ENCODE results near the gene ADGRA1.

DNA sequence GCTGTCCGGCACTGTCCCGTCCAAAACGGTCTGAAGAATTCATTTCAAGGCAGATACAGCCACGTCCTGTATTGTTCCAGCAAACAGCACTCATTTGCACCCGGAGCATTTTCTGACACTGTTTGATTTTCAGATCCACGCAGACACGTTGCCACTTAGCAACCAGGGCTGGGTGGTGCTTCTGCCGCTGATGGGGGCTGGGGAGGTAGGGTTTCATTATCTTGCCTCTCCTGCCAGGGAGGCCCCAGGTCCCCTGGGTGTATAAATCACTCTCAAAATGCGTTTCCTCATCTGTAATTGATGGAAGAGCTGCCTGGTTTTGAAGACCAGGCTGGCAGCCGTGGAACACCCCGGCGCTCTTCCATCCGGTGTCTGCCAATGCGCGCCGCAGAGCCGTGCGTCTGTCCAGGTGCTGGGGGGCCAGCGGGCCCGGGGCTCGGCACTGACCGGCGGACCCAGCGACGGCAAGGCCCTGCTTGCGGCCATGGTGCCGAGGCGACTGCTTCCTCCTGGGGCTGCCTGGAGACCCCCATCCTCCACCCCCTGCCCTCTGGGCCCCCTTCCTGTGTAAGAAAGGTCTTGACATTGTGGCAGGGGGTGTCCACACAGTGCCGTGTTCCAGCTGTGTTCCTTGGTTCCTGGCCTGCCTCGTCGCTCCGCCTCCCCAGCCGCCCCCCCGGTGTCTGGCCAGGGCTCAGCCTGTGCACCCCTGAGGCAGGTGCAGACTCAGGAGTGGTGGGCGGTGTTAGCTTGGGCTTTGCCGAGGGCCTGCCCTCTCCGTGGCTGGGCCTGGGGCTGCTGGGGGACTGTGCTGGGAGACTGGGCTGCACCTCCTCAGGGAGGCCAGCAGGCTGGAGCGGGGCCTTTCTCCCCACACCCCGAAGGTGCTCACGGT lies 16.6 kb downstream of the ADGRA1 start:
- TF ChIP-seq, protein P1, sequence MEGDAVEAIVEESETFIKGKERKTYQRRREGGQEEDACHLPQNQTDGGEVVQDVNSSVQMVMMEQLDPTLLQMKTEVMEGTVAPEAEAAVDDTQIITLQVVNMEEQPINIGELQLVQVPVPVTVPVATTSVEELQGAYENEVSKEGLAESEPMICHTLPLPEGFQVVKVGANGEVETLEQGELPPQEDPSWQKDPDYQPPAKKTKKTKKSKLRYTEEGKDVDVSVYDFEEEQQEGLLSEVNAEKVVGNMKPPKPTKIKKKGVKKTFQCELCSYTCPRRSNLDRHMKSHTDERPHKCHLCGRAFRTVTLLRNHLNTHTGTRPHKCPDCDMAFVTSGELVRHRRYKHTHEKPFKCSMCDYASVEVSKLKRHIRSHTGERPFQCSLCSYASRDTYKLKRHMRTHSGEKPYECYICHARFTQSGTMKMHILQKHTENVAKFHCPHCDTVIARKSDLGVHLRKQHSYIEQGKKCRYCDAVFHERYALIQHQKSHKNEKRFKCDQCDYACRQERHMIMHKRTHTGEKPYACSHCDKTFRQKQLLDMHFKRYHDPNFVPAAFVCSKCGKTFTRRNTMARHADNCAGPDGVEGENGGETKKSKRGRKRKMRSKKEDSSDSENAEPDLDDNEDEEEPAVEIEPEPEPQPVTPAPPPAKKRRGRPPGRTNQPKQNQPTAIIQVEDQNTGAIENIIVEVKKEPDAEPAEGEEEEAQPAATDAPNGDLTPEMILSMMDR (IDR thresholded peaks at IDR 0.05; ENCODE audit: borderline replicate concordance, extremely low read depth, low read length, poor library complexity, severe bottlenecking), result no peak
- TF ChIP-seq EZH2 (IDR thresholded peaks at IDR 0.05; ENCODE audit: borderline replicate concordance, low read depth, low read length, severe bottlenecking), result no peak

All from DND-41 (cell line).